ENCODE results near the gene EFCAB14. TPM values are rescaled to one million over a fixed set of nuclear protein-coding genes. Genes with fewer than 3 reads are reported as not detected.

The EFCAB14 gene
- total RNA-seq, 1 donor from 2014 or later, result 44.7 TPM

DNA sequence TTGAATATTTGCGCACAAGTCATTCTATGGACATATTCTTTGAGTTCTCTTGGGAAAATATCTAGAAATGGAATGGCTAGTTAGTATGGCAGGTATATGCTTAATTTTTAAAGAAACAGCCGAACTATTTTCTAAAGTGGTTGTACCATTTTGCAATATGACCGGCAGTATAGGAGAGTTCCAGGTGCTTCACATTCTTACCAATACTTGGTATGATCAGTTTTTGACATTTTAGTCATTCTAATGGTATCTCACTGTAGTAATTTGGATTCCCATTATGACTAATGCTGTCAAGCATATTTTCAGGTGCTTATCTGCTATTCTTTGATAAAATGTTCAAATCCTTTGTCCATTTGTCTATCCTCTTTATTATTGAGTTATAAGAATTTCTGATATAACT is 71.3 kb downstream of the EFCAB14 start:
- Histone ChIP-seq H3K9me3 (ENCODE audit: low read depth) (no peaks in the 10 kb centered on the region), H3K4me1 (no peaks in the 10 kb centered on the region), H3K27ac (no peak overlapping the region), H3K36me3 (peaks cover 19% of the 10 kb centered on the region), H3K4me3 (no peak overlapping the region), H4K20me1 (ENCODE audit: low read depth) (no peaks in the 10 kb centered on the region), H3K27me3 (no peaks in the 10 kb centered on the region), H3K79me2 (ENCODE audit: low read depth) (no peaks in the 10 kb centered on the region), H2AFZ (replicated peaks) (no peak overlapping the region), H3K4me2 (no peak overlapping the region), H3F3A (ENCODE audit: low read depth) (no peaks in the 10 kb centered on the region), H3K9ac (no peak overlapping the region)
- peaks cover 22% of the 10 kb centered on the region for H3K9me3 Mint-ChIP-seq
- H3K27ac Mint-ChIP-seq, result no peak overlapping the region
- no peaks in the 10 kb centered on the region for H3K4me1 Mint-ChIP-seq
- peaks cover 42% of the 10 kb centered on the region for H3K36me3 Mint-ChIP-seq
- H3K4me3 Mint-ChIP-seq, result no peak overlapping the region
- DNase-seq (ENCODE audit: low spot score), result no peak
- H3K27me3 Mint-ChIP-seq (ENCODE audit: insufficient read depth, low read depth), result peaks cover 3% of the 10 kb centered on the region
- TF ChIP-seq EZH2phosphoT487 (IDR thresholded peaks at IDR 0.05) (no peak), EZH2 (IDR thresholded peaks at IDR 0.05) (no peak)
- TF ChIP-seq, protein P1, sequence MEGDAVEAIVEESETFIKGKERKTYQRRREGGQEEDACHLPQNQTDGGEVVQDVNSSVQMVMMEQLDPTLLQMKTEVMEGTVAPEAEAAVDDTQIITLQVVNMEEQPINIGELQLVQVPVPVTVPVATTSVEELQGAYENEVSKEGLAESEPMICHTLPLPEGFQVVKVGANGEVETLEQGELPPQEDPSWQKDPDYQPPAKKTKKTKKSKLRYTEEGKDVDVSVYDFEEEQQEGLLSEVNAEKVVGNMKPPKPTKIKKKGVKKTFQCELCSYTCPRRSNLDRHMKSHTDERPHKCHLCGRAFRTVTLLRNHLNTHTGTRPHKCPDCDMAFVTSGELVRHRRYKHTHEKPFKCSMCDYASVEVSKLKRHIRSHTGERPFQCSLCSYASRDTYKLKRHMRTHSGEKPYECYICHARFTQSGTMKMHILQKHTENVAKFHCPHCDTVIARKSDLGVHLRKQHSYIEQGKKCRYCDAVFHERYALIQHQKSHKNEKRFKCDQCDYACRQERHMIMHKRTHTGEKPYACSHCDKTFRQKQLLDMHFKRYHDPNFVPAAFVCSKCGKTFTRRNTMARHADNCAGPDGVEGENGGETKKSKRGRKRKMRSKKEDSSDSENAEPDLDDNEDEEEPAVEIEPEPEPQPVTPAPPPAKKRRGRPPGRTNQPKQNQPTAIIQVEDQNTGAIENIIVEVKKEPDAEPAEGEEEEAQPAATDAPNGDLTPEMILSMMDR (IDR thresholded peaks at IDR 0.05), result no peak

DNA sequence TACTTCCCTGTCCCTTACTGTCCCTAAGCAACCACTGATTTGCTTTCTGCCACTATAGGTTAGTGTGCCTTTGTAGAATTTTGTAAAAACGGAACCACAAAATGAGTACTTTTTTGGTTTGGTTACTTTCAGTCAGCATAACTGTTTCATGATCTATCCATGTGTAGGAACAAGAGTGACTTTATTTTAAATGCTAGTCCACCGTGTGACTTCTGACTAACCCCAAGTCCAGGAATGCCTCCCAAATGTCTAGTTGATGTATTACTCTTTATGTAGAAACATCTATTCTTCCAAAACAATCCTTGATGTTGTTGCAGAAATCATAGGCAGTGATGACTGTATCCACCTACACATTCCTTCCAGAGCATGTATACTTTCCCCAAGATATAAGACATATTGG is 72.1 kb downstream of the EFCAB14 start:
- Histone ChIP-seq H3F3A (ENCODE audit: low read depth) (no peaks in the 10 kb centered on the region), H3K4me1 (no peaks in the 10 kb centered on the region), H3K27me3 (no peaks in the 10 kb centered on the region), H3K9ac (no peak overlapping the region), H3K36me3 (peaks cover 15% of the 10 kb centered on the region), H3K79me2 (ENCODE audit: low read depth) (no peaks in the 10 kb centered on the region), H3K9me3 (ENCODE audit: low read depth) (no peaks in the 10 kb centered on the region), H3K4me2 (no peak overlapping the region), H3K4me3 (no peak overlapping the region), H3K27ac (no peak overlapping the region), H4K20me1 (ENCODE audit: low read depth) (no peaks in the 10 kb centered on the region), H2AFZ (replicated peaks) (no peak overlapping the region)
- peaks cover 22% of the 10 kb centered on the region for H3K9me3 Mint-ChIP-seq
- peaks cover 41% of the 10 kb centered on the region for H3K36me3 Mint-ChIP-seq
- H3K4me3 Mint-ChIP-seq, result no peak overlapping the region
- no peak overlapping the region for H3K27ac Mint-ChIP-seq
- peaks cover 3% of the 10 kb centered on the region for H3K27me3 Mint-ChIP-seq (ENCODE audit: insufficient read depth, low read depth)
- TF ChIP-seq, protein P1 (IDR thresholded peaks at IDR 0.05), result no peak
- TF ChIP-seq EZH2phosphoT487 (IDR thresholded peaks at IDR 0.05) (no peak), EZH2 (IDR thresholded peaks at IDR 0.05) (no peak)
- DNase-seq (ENCODE audit: low spot score), result no peak
- no peaks in the 10 kb centered on the region for H3K4me1 Mint-ChIP-seq

DNA sequence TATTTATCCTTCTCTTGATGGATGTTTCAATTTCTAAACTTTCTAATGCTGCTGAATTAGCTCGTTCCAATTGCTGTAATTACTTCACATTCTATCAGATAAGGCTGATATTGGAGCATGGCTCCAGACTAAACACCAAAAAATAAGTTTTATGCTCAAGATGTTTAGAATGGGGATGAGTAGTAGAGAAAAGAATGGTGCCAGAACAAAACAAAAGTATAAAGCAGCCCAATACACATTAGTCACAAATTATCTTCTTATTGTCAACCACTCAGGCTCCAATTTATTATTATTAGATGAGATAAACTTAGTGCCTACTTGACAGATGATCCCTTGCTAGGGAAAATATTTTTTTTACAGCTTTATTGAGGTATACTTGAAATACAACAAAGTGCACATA is 72.6 kb downstream of the EFCAB14 start:
- Mint-ChIP-seq H3K27me3 (ENCODE audit: insufficient read depth, low read depth) (peaks cover 3% of the 10 kb centered on the region), H3K4me1 (no peaks in the 10 kb centered on the region), H3K36me3 (peaks cover 45% of the 10 kb centered on the region), H3K4me3 (no peak overlapping the region), H3K27ac (no peak overlapping the region), H3K9me3 (peaks cover 22% of the 10 kb centered on the region)
- H3K9me3 ChIP-seq (ENCODE audit: low read depth), result no peaks in the 10 kb centered on the region
- H2AFZ ChIP-seq (replicated peaks), result no peak overlapping the region
- no peak overlapping the region for H3K27ac ChIP-seq
- H4K20me1 ChIP-seq (ENCODE audit: low read depth), result no peaks in the 10 kb centered on the region
- H3K4me1 ChIP-seq, result no peaks in the 10 kb centered on the region
- H3F3A ChIP-seq (ENCODE audit: low read depth), result no peaks in the 10 kb centered on the region
- H3K27me3 ChIP-seq, result no peaks in the 10 kb centered on the region
- H3K4me2 ChIP-seq, result no peak overlapping the region
- no peak overlapping the region for H3K9ac ChIP-seq
- no peak overlapping the region for H3K4me3 ChIP-seq
- TF ChIP-seq EZH2 (IDR thresholded peaks at IDR 0.05) (no peak), EZH2phosphoT487 (IDR thresholded peaks at IDR 0.05) (no peak)
- TF ChIP-seq, protein P1 (IDR thresholded peaks at IDR 0.05), result no peak
- DNase-seq (ENCODE audit: low spot score), result no peak
- no peaks in the 10 kb centered on the region for H3K79me2 ChIP-seq (ENCODE audit: low read depth)
- H3K36me3 ChIP-seq, result peaks cover 15% of the 10 kb centered on the region
